Measurements from ENCODE around the gene RPS6KA2. TPM values are rescaled to one million over a fixed set of nuclear protein-coding genes. Genes with fewer than 3 reads are reported as not detected.
"Not testable (repeated sequence)": the region's sequence is repeated elsewhere in the genome, so short reads cannot be mapped to it uniquely, and the experiment has no call there.

The RPS6KA2 gene
- total RNA-seq, 1 experiment from 2014 or later, result 14.7 TPM

- DNase-seq (ENCODE audit: low spot score), result no peak
- in situ Hi-C loops (cut with HindIII; ENCODE audit: low sequenced_read_pairs), result no loop called here
These were observed 81.7 kb downstream of the RPS6KA2 start for GRCh38 chr6:166545156-166546034.

- in situ Hi-C loops (cut with HindIII; ENCODE audit: low sequenced_read_pairs), result no loop called here
- no peak for DNase-seq (ENCODE audit: low spot score)
These were observed 82.8 kb downstream of the RPS6KA2 start for GRCh38 chr6:166544296-166544605.

- in situ Hi-C loops (cut with HindIII; ENCODE audit: low sequenced_read_pairs), result no loop called here
- no peak for DNase-seq (ENCODE audit: low spot score)
These were observed 83.3 kb downstream of the RPS6KA2 start for GRCh38 chr6:166543603-166544295.

GRCh38 chr6:166542580-166542912 is 84.5 kb downstream of the RPS6KA2 start:
- in situ Hi-C loops (cut with HindIII; ENCODE audit: low sequenced_read_pairs), result no loop called here
- no peak for DNase-seq (ENCODE audit: low spot score)

GRCh38 chr6:166541876-166542579 is 85.0 kb downstream of the RPS6KA2 start:
- DNase-seq (ENCODE audit: low spot score), result no peak
- in situ Hi-C loops (cut with HindIII; ENCODE audit: low sequenced_read_pairs), result no loop called here

- DNase-seq (ENCODE audit: low spot score), result no peak
- in situ Hi-C loops (cut with HindIII; ENCODE audit: low sequenced_read_pairs), result no loop called here
These were observed 85.7 kb downstream of the RPS6KA2 start for GRCh38 chr6:166541366-166541765.

- no peak for DNase-seq (ENCODE audit: low spot score)
- in situ Hi-C loops (cut with HindIII; ENCODE audit: low sequenced_read_pairs), result no loop called here
These were observed 86.3 kb downstream of the RPS6KA2 start for GRCh38 chr6:166540631-166541331.

GRCh38 chr6:166539543-166539942 is 87.5 kb downstream of the RPS6KA2 start:
- in situ Hi-C loops (cut with HindIII; ENCODE audit: low sequenced_read_pairs), result no loop called here
- no peak for DNase-seq (ENCODE audit: low spot score)

- DNase-seq (ENCODE audit: low spot score); in situ Hi-C loops (cut with HindIII; ENCODE audit: low sequenced_read_pairs): not testable (repeated sequence)
These were observed 88.1 kb downstream of the RPS6KA2 start for GRCh38 chr6:166539011-166539385.

GRCh38 chr6:166538297-166539010 is 88.6 kb downstream of the RPS6KA2 start:
- no peak for DNase-seq (ENCODE audit: low spot score)
- in situ Hi-C loops (cut with HindIII; ENCODE audit: low sequenced_read_pairs), result no loop called here

- in situ Hi-C loops (cut with HindIII; ENCODE audit: low sequenced_read_pairs), result no loop called here
- no peak for DNase-seq (ENCODE audit: low spot score)
These were observed 92.2 kb downstream of the RPS6KA2 start for GRCh38 chr6:166534658-166535406.

- DNase-seq (ENCODE audit: low spot score), result no peak
- in situ Hi-C loops (cut with HindIII; ENCODE audit: low sequenced_read_pairs), result no loop called here
These were observed 93.7 kb downstream of the RPS6KA2 start for GRCh38 chr6:166533205-166533824.

GRCh38 chr6:166532302-166532701 is 94.7 kb downstream of the RPS6KA2 start:
- DNase-seq (ENCODE audit: low spot score), result no peak
- in situ Hi-C loops (cut with HindIII; ENCODE audit: low sequenced_read_pairs), result no loop called here

- in situ Hi-C loops (cut with HindIII; ENCODE audit: low sequenced_read_pairs), result no loop called here
- DNase-seq (ENCODE audit: low spot score), result no peak
These were observed 96.6 kb downstream of the RPS6KA2 start for GRCh38 chr6:166530211-166531095.

GRCh38 chr6:166529586-166529985 is 97.5 kb downstream of the RPS6KA2 start:
- in situ Hi-C loops (cut with HindIII; ENCODE audit: low sequenced_read_pairs), result no loop called here
- DNase-seq (ENCODE audit: low spot score), result no peak

- DNase-seq (ENCODE audit: low spot score); in situ Hi-C loops (cut with HindIII; ENCODE audit: low sequenced_read_pairs): not testable (repeated sequence)
These were observed 98.0 kb downstream of the RPS6KA2 start for GRCh38 chr6:166529058-166529457.

- in situ Hi-C loops (cut with HindIII; ENCODE audit: low sequenced_read_pairs), result no loop called here
- DNase-seq (ENCODE audit: low spot score), result no peak
These were observed 99.2 kb downstream of the RPS6KA2 start for GRCh38 chr6:166527849-166528248.
